ENCODE data around the gene ANKRD44. TPM values are rescaled to one million over a fixed set of nuclear protein-coding genes. Genes with fewer than 3 reads are reported as not detected.

The ANKRD44 gene
- total RNA-seq, 1 donor from 2014 or later: 3.4 TPM

DNA sequence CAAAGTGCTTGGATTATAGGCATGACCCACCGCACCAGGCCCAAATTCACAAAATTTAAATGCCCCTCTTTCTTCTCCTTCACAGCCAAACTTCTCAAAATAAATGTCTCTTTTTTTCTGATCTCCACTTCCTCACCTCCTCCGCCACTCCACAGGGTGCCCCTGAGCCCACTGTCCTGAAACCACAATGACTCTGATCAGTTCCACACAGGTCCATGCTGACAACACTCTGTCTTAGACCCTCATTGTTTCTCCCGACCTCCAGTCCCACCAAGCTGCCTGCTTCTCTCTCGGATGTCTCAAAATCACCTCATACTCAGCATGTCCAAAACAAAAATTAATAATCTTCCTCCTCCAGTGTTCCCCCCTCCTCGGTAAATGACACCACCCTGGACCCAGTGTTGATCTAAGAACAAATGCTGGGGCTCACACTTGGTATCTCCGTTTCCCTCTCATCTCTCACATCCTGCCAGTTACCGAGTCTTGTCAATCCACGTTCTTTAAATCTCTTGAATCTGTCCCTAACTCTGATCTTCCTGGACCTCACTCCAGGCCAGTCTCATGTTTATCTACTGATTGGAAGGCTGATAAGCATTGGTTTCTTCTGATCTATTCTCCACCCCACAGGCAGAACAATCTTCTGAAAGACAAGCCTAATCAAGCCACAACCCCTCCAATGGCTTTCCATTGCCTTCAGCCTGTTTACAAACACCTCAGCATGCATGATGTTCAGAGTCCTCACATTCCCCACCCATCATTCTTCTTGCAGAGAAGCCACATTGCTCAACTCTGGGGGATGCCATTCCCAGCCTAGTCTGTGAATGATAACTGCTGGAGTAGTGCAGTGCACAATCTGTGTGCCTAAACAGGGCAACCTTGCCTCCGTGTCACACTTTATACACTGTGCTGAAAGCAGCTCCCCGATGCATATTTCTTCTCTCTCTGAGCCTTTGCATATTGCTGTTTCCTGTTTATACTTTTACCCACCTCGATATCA lies 12.4 kb upstream of the ANKRD44 start:
- Mint-ChIP-seq H3K27me3 (ENCODE audit: insufficient read depth, low read depth) (peaks cover 7% of the 10 kb centered on the region), H3K36me3 (no peaks in the 10 kb centered on the region), H3K4me1 (no peaks in the 10 kb centered on the region), H3K9me3 (no peaks in the 10 kb centered on the region), H3K4me3 (no peak overlapping the region), H3K27ac (no peak overlapping the region)
- H4K20me1 ChIP-seq (ENCODE audit: low read depth): no peaks in the 10 kb centered on the region
- no peak overlapping the region for H3K27ac ChIP-seq
- H2AFZ ChIP-seq (replicated peaks): no peak overlapping the region
- H3K4me3 ChIP-seq: no peak overlapping the region
- no peaks in the 10 kb centered on the region for H3K36me3 ChIP-seq
- no peaks in the 10 kb centered on the region for H3F3A ChIP-seq (ENCODE audit: low read depth)
- no peak for DNase-seq (ENCODE audit: low spot score)
- no peaks in the 10 kb centered on the region for H3K27me3 ChIP-seq
- TF ChIP-seq EZH2phosphoT487 (IDR thresholded peaks at IDR 0.05): no peak
- no peak for TF ChIP-seq EZH2 (IDR thresholded peaks at IDR 0.05)
- no peak for TF ChIP-seq CTCF (IDR thresholded peaks at IDR 0.05)
- no peaks in the 10 kb centered on the region for H3K9me3 ChIP-seq (ENCODE audit: low read depth)
- no peak overlapping the region for H3K4me2 ChIP-seq
- no peaks in the 10 kb centered on the region for H3K4me1 ChIP-seq
- H3K9ac ChIP-seq: no peak overlapping the region
- H3K79me2 ChIP-seq (ENCODE audit: low read depth): no peaks in the 10 kb centered on the region

- no peaks in the 10 kb centered on the region for H3K27me3 ChIP-seq
Measured at GRCh38 chr2:197322143-197322542, 11.6 kb upstream of the ANKRD44 start.

DNA sequence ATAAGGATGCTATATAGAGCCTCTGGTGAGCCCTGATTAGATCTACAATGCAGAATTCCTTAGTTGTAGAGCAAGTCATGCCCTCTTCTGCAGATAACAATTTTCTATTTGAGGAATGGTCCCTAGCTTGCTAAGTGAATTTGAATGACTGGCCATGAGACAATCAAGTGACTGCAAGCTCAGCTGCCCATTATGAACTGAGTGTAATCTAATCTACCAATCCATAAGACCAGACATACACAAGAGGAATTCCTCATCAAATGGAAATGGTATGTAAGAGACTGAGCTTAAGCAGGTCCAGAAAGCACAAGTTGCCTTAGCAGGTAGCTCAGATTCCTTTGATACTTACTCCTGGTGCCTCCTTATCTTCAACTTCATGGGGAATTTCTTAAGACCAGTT lies 4.8 kb upstream of the ANKRD44 start:
- no peaks in the 10 kb centered on the region for H3K9me3 ChIP-seq (ENCODE audit: low read depth)
- no peaks in the 10 kb centered on the region for H4K20me1 ChIP-seq (ENCODE audit: low read depth)
- peaks cover 5% of the 10 kb centered on the region for H3K4me1 Mint-ChIP-seq
- no peaks in the 10 kb centered on the region for H3K79me2 ChIP-seq (ENCODE audit: low read depth)
- no peaks in the 10 kb centered on the region for H3K36me3 Mint-ChIP-seq
- no peak overlapping the region for H3K4me2 ChIP-seq
- no peaks in the 10 kb centered on the region for H3K9me3 Mint-ChIP-seq
- H3F3A ChIP-seq (ENCODE audit: low read depth): peaks cover 12% of the 10 kb centered on the region
- DNase-seq (ENCODE audit: low spot score): no peak
- no peaks in the 10 kb centered on the region for H3K4me1 ChIP-seq
- no peak overlapping the region for H3K4me3 Mint-ChIP-seq
- H3K27me3 ChIP-seq: peaks cover 39% of the 10 kb centered on the region
- no peak for TF ChIP-seq CTCF (IDR thresholded peaks at IDR 0.05)
- TF ChIP-seq EZH2phosphoT487 (IDR thresholded peaks at IDR 0.05): no peak
- TF ChIP-seq EZH2 (IDR thresholded peaks at IDR 0.05): no peak
- H2AFZ ChIP-seq (replicated peaks): no peak overlapping the region
- no peak overlapping the region for H3K27ac Mint-ChIP-seq
- no peak overlapping the region for H3K4me3 ChIP-seq
- no peak overlapping the region for H3K9ac ChIP-seq
- H3K27ac ChIP-seq: no peak overlapping the region
- H3K36me3 ChIP-seq: no peaks in the 10 kb centered on the region
- peaks cover 10% of the 10 kb centered on the region for H3K27me3 Mint-ChIP-seq (ENCODE audit: insufficient read depth, low read depth)

More at GRCh38 chr2:197322143-197322542, 11.6 kb upstream of the ANKRD44 start:
- Histone ChIP-seq H3K27ac (no peak overlapping the region), H3F3A (ENCODE audit: low read depth) (no peaks in the 10 kb centered on the region), H3K4me1 (no peaks in the 10 kb centered on the region), H4K20me1 (ENCODE audit: low read depth) (no peaks in the 10 kb centered on the region), H3K9ac (no peak overlapping the region), H3K9me3 (ENCODE audit: low read depth) (no peaks in the 10 kb centered on the region), H2AFZ (replicated peaks) (no peak overlapping the region), H3K36me3 (no peaks in the 10 kb centered on the region), H3K4me3 (no peak overlapping the region), H3K4me2 (no peak overlapping the region), H3K79me2 (ENCODE audit: low read depth) (no peaks in the 10 kb centered on the region)
- Mint-ChIP-seq H3K36me3 (no peaks in the 10 kb centered on the region), H3K9me3 (no peaks in the 10 kb centered on the region), H3K27ac (no peak overlapping the region), H3K4me1 (no peaks in the 10 kb centered on the region), H3K4me3 (no peak overlapping the region), H3K27me3 (ENCODE audit: insufficient read depth, low read depth) (peaks cover 9% of the 10 kb centered on the region)
- no peak for DNase-seq (ENCODE audit: low spot score)
- no peak for TF ChIP-seq EZH2phosphoT487 (IDR thresholded peaks at IDR 0.05)
- no peak for TF ChIP-seq EZH2 (IDR thresholded peaks at IDR 0.05)
- no peak for TF ChIP-seq CTCF (IDR thresholded peaks at IDR 0.05)
